IMR-90 (cell line): ENCODE measurements around the gene NAV2. TPM values are rescaled to one million over a fixed set of nuclear protein-coding genes. Genes with fewer than 3 reads are reported as not detected.

Experiments
- ATAC-seq: fragments of 200-7000 bp; cut with Tn5 transposase; 2 replicates; pipeline ENCODE4 v1.9.1; 2020; ENCODE audit warnings: low read depth, mild to moderate bottlenecking, moderate library complexity
- BruUV-seq: library from RNA; stranded (reverse); fragments of 400-500 nt; replicated peaks from 2 replicates; lab custom pipeline; 2021; lab: Mats Ljungman, UMichigan
- CTCF ChIA-PET: fragments of 300-600 bp; formaldehyde crosslinking; extraction: SDS; loops from one replicate; lab custom pipeline; 2021; ENCODE audit warnings: antibody characterized with exemption; lab: Yijun Ruan, JAX
- POLR2A ChIA-PET: fragments of 300-600 bp; sonication (Branson Sonifier 250); formaldehyde crosslinking; loops from one replicate; lab custom pipeline; 2022; ENCODE audit warnings: antibody characterized with exemption; ENCODE audit not compliant: unreplicated experiment; lab: Charles Lee
- DNase-seq: peaks from one replicate; pipeline ENCODE4 v3.0.0; 2013
- H2AFZ ChIP-seq: replicated peaks from 2 replicates; pipeline ENCODE3; 2013; ENCODE audit warnings: low read length, mild to moderate bottlenecking; ENCODE audit not compliant: poor library complexity
- H2AK5ac ChIP-seq: 2 replicates; pipeline ENCODE4 v1.6.1; 2013; ENCODE audit warnings: low read depth, low read length, inconsistent platforms
- H2AK9ac ChIP-seq: replicated peaks from 2 replicates; pipeline ENCODE3; 2013; ENCODE audit warnings: mild to moderate bottlenecking, low read depth, low read length, moderate library complexity; ENCODE audit not compliant: poor library complexity
- H2BK120ac ChIP-seq: 2 replicates; pipeline ENCODE4 v1.6.1; 2013; ENCODE audit warnings: low read depth, low read length, inconsistent platforms
- H2BK15ac ChIP-seq: 3 replicates; pipeline ENCODE4 v1.6.1; 2013; ENCODE audit warnings: low read depth, low read length, inconsistent platforms
- H2BK20ac ChIP-seq: 2 replicates; pipeline ENCODE4 v1.6.1; 2013; ENCODE audit warnings: low read depth, mild to moderate bottlenecking, inconsistent platforms, low read length, moderate library complexity
- H2BK5ac ChIP-seq: 2 replicates; pipeline ENCODE4 v1.6.1; 2013; ENCODE audit warnings: mild to moderate bottlenecking, low read depth, low read length, inconsistent platforms; ENCODE audit not compliant: poor library complexity, severe bottlenecking
- H3K14ac ChIP-seq: replicated peaks from 2 replicates; pipeline ENCODE4 v1.6.1; 2013; ENCODE audit warnings: low read depth, low read length, inconsistent platforms
- H3K18ac ChIP-seq: 2 replicates; pipeline ENCODE4 v1.6.1; 2013; ENCODE audit warnings: low read depth, low read length, control low read depth
- H3K23ac ChIP-seq: 2 replicates; pipeline ENCODE4 v1.6.1; 2013; ENCODE audit warnings: low read depth, low read length, inconsistent platforms
- H3K27ac ChIP-seq: 2 replicates; pipeline ENCODE4 v1.5.1; 2013; ENCODE audit warnings: mild to moderate bottlenecking, control low read depth, low read length; ENCODE audit not compliant: insufficient read depth
- H3K27me3 ChIP-seq: 2 replicates; pipeline ENCODE4 v1.6.1; 2013; ENCODE audit warnings: low read length; ENCODE audit not compliant: control insufficient read depth, insufficient read depth
- H3K36me3 ChIP-seq: 2 replicates; pipeline ENCODE4 v1.6.1; 2013; ENCODE audit warnings: low read length, mixed read lengths; ENCODE audit not compliant: control insufficient read depth, insufficient read depth
- H3K4ac ChIP-seq: 2 replicates; pipeline ENCODE4 v1.6.1; 2013; ENCODE audit warnings: low read depth, low read length, inconsistent platforms
- H3K4me1 ChIP-seq: 2 replicates; pipeline ENCODE4 v1.6.1; 2013; ENCODE audit warnings: low read length, mixed read lengths; ENCODE audit not compliant: control insufficient read depth, insufficient read depth
- H3K4me2 ChIP-seq: 2 replicates; pipeline ENCODE4 v1.6.1; 2013; ENCODE audit warnings: low read depth, mild to moderate bottlenecking, control low read depth, low read length, moderate library complexity
- H3K4me3 ChIP-seq: 2 replicates; pipeline ENCODE4 v1.5.1; 2013; ENCODE audit warnings: low read depth, mild to moderate bottlenecking, control low read depth, low read length, moderate library complexity; ENCODE audit not compliant: insufficient read depth
- H3K56ac ChIP-seq: 2 replicates; pipeline ENCODE4 v1.6.1; 2013; ENCODE audit warnings: low read length, inconsistent platforms; ENCODE audit not compliant: insufficient read depth; ENCODE audit errors: extremely low read depth
- H3K79me1 ChIP-seq, 2 experiments: 2 replicates each; pipeline ENCODE4 v1.6.1; 2013; ENCODE audit warnings: low read length in 2 of 2, inconsistent platforms in 1 of 2, low read depth in 1 of 2
- H3K9ac ChIP-seq: 2 replicates; pipeline ENCODE4 v1.6.1; 2013; ENCODE audit warnings: low read depth, low read length, control low read depth
- H3K9me1 ChIP-seq: 2 replicates; pipeline ENCODE4 v1.6.1; 2013; ENCODE audit warnings: low read length, inconsistent platforms; ENCODE audit not compliant: insufficient read depth
- H3K9me3 ChIP-seq: 2 replicates; pipeline ENCODE4 v1.6.1; 2013; ENCODE audit warnings: low read length; ENCODE audit not compliant: control insufficient read depth, insufficient read depth
- H4K20me1 ChIP-seq: 2 replicates; pipeline ENCODE4 v1.6.1; 2013; ENCODE audit warnings: low read length, inconsistent platforms; ENCODE audit not compliant: insufficient read depth
- H4K5ac ChIP-seq: 2 replicates; pipeline ENCODE4 v1.6.1; 2013; ENCODE audit warnings: mild to moderate bottlenecking, low read depth, low read length, control low read depth
- H4K8ac ChIP-seq, 2 experiments: 2 replicates each; pipeline ENCODE4 v1.6.1; 2013; ENCODE audit warnings: low read depth in 2 of 2, low read length in 2 of 2, control low read depth in 1 of 2, inconsistent platforms in 1 of 2
- H4K91ac ChIP-seq: 2 replicates; pipeline ENCODE4 v1.6.1; 2013; ENCODE audit warnings: low read depth, low read length, inconsistent platforms; ENCODE audit not compliant: insufficient read depth
- BHLHE40 ChIP-seq: fragments of 150-350 bp; IDR thresholded peaks from 2 replicates; pipeline ENCODE4 v1.6.1; 2016; ENCODE audit warnings: mild to moderate bottlenecking, low read depth, low read length
- FOS ChIP-seq: fragments of 150-350 bp; IDR thresholded peaks from 2 replicates; pipeline ENCODE4 v1.6.1; 2016; ENCODE audit warnings: low read depth, low read length
- MAFK ChIP-seq: IDR thresholded peaks from 2 replicates; pipeline ENCODE4 v1.6.1; 2012; ENCODE audit warnings: low read depth, low read length, improper control_type of control experiment
- WGBS, 2 experiments: methylation state at CpG; one replicate each; pipeline versions ENCODE4 v1.1.5 to v1.1.7; 2013; ENCODE audit warnings: missing lambda C conversion rate in 2 of 2; ENCODE audit not compliant: insufficient read length in 1 of 2; ENCODE audit errors: extremely low coverage in 2 of 2; 5-methylcytosine and 5-hydroxymethylcytosine counted together
- dilution Hi-C: fragments of 300-500 bp; cut with HindIII; formaldehyde crosslinking; loops from one replicate; pipeline ENCODE4 v1.14.3; 2018; ENCODE audit warnings: low sequenced_read_pairs; ENCODE audit not compliant: unreplicated experiment
- in situ Hi-C: fragments of 300-500 bp; cut with MboI; formaldehyde crosslinking; loops from 3 replicates; pipeline ENCODE4 v1.14.3; 2019; ENCODE audit warnings: low sequenced_read_pairs, inconsistent platforms, mixed read lengths
- intact Hi-C: fragments of 100-400 bp; cut with micrococcal nuclease; formaldehyde crosslinking; loops from 2 replicates; pipeline ENCODE4 v1.10.0; 2022
- polyA plus RNA-seq, 3 experiments: library from polyadenylated mRNA; depleted of rRNA; stranded (reverse); fragments of >200 nt; gene quantifications; 2 replicates each; pipeline ENCODE4 v1.2.3, GENCODE V29; 2012; ENCODE audit warnings: low replicate concordance in 1 of 3
- total RNA-seq: library from RNA; depleted of rRNA; stranded (reverse); fragments of >200 nt; gene quantifications from 2 replicates; pipeline ENCODE4 v1.2.3, GENCODE V29; 2012

The NAV2 gene
- total and polyA plus RNA-seq, 2 of the 4 experiments (the other 2 are of a cell fraction) = 4.5 to 12.6 TPM

DNA sequence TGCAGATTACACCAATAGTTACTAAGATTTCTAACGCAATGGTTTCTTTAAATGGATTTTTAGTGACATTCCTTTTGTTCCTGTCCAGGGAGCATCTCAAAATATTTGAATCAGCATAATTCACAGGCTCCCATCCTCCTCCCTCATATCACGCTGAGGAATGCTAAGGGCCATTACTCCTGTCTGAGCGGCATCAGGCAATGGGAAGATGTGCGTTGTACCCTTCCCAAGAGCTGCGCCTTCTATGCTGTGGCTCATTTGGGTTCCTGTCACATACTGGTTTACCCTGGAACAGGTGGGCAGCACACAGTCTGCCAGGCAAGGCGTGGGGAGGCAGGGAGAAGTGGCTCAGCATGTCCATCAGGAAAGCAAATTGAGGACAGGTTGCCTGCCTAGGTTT lies 325.8 kb downstream of the NAV2 start:
- H3K9me1 ChIP-seq = peaks cover 27% of the 10 kb centered on the region
- dilution Hi-C loops = no loop called here
- H2AK9ac ChIP-seq = no peak overlapping the region
- no peak overlapping the region for H4K5ac ChIP-seq
- intact Hi-C loops = no loop called here
- ATAC-seq = no peak
- H3K4me3 ChIP-seq = no peak overlapping the region
- H3K56ac ChIP-seq = no peak overlapping the region
- H3K4me1 ChIP-seq = peaks cover 16% of the 10 kb centered on the region
- BruUV-seq = no TSS peak
- no peak for DNase-seq
- TF ChIP-seq BHLHE40 = no peak
- TF ChIP-seq FOS = no peak
- TF ChIP-seq MAFK = no peak
- H2AFZ ChIP-seq = no peak overlapping the region
- in situ Hi-C loops = no loop called here
- H4K91ac ChIP-seq = no peak overlapping the region
- H3K36me3 ChIP-seq = peaks cover 5% of the 10 kb centered on the region
- H3K18ac ChIP-seq = no peak overlapping the region
- H4K8ac ChIP-seq = no peak overlapping the region
- H3K9me3 ChIP-seq = no peaks in the 10 kb centered on the region
- no peaks in the 10 kb centered on the region for H3K27me3 ChIP-seq
- no peak overlapping the region for H2BK5ac ChIP-seq
- H2BK15ac ChIP-seq = no peak overlapping the region
- H3K4ac ChIP-seq = no peak overlapping the region
- no peak overlapping the region for H2BK20ac ChIP-seq
- no peak overlapping the region for H3K9ac ChIP-seq
- no peak overlapping the region for H3K4me2 ChIP-seq
- H3K79me1 ChIP-seq = peaks cover 17 to 29% of the 10 kb centered on the region in 2 experiments; a peak in 3 of 4 replicates
- POLR2A ChIA-PET = no interaction called here
- WGBS, 2 experiments = 78% methylated on average over 4 of the region's 6 CpGs; no CpG with 5 or more reads in 1 of the 2 experiments
- H4K20me1 ChIP-seq = peaks cover 15% of the 10 kb centered on the region; the same call in 1 of the 2 replicates
- H3K27ac ChIP-seq = no peak overlapping the region
- no peak overlapping the region for H3K23ac ChIP-seq
- no peak overlapping the region for H2BK120ac ChIP-seq
- H2AK5ac ChIP-seq = peak overlapping the region; percentile 13; the same call in 1 of the 2 replicates
- 0 out of 2 replicates have a peak overlapping the region, but pooled peaks have one; percentile 4 for H3K14ac ChIP-seq
- CTCF ChIA-PET = interaction anchor here (0.9 kb wide), 1 partner anchor 35 kb away, joined by 3 read pairs; no protein-coding TSS in a partner anchor
